HUDEP-2 (cell line): ENCODE data around the gene AFAP1L2.

Experiments used
- DNase-seq, 76 experiments: peaks; one replicate each; lab custom pipeline; 2025; ENCODE audit not compliant: unreplicated experiment in 76 of 76; lab: John Stamatoyannopoulos, UW

The AFAP1L2 gene

DNA sequence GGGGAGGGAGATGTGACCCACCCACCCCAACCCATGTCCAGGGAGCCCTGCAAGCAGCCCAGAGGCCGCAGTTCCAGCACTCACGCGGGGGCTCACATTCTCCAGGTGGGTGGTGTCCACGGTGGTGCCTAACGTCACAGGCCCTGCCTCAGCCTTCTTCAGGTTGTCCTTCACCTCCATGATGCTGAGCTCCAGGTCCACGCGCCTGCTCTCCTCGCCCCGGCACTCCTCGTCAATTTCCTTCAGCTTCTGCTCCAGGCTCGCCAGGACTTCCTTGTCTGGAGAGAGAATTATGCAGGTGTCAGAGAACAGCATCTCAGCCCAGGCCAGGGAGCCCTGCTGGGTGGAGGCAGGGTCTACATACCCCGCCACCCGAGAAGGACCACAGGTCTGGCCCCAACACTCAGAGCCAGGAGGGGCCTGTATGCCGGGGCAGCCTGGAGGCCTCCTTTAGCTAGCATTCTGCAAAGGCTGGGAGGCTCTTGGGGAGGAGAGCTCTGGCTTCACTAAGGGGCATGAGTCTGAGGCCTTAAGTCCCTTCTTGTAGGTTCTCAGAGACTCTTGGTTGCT lies 107.1 kb downstream of the AFAP1L2 start:
- DNase-seq = no peak

DNA sequence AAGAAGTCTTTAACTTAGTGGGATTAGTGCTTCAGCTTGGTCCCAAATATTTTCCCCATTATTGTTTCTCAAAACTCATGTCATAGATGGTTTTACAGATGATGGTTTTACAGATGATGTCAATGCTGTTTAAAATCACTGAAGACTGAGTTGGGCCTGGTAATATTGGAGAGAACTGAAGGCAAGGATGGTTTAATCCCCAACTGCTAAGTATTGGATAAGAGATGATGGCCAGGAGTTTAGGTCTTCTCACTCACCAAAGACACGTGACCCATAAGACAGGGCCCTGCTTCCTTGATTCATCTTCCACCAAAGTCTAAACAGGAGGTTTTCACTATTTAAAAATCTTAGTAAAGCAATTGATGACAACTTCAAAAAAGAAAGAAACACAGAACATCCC lies 108.9 kb downstream of the AFAP1L2 start:
- no peak for DNase-seq

DNA sequence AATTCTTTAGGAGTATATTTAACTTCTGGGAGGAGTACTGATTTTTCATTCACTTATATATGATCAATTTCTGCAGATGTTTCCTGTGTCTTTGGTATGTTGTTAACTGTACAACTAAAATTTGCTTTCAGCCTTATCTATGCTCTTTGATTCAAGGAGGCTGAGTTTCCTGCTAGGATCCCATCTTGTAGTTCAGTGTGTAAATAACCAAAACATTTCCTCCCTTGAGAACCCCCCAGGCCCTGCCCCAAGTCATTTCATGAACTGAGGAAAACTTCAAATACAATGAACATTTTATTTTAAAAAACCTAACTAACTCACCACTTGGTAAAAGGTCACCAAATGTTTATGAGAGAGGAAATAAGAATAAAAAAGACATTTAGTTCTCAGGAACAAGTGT lies 109.8 kb downstream of the AFAP1L2 start:
- no peak for DNase-seq

GRCh38 chr10:114293075-114293474 lies 111.2 kb downstream of the AFAP1L2 start:
- DNase-seq = no peak

GRCh38 chr10:114291516-114291915 lies 112.8 kb downstream of the AFAP1L2 start:
- DNase-seq = no peak

GRCh38 chr10:114291076-114291475 lies 113.2 kb downstream of the AFAP1L2 start:
- no peak for DNase-seq

- no peak for DNase-seq
Measured at GRCh38 chr10:114290038-114290437, 114.3 kb downstream of the AFAP1L2 start.

- no peak for DNase-seq
Measured at GRCh38 chr10:114289096-114289436, 115.2 kb downstream of the AFAP1L2 start.

- DNase-seq = no peak
Measured at GRCh38 chr10:114288424-114289095, 115.7 kb downstream of the AFAP1L2 start.

DNA sequence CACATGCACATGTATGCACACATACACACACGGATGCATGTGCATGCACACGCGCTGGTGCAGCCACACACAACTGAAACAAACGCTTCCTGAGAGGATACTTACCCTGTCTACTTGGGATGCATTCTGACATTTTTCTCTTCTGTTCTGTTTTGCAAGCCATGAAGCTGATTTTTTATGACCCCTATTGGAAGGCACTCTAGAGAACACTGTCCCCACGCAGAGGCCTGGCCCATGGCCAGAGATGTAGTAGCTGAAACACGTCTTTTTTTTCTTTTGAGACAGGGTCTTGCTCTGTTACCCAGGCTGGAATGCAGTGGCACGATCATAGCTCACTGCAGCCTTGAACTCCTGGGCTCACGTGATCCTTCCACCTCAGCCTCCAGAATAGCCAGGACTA lies 117.4 kb downstream of the AFAP1L2 start:
- DNase-seq = no peak

- DNase-seq = no peak
Measured at GRCh38 chr10:114285961-114286441, 118.3 kb downstream of the AFAP1L2 start.

- no peak for DNase-seq
Measured at GRCh38 chr10:114284346-114285071, 119.8 kb downstream of the AFAP1L2 start.

- DNase-seq = no peak
Measured at GRCh38 chr10:114283535-114284234, 120.6 kb downstream of the AFAP1L2 start.

DNA sequence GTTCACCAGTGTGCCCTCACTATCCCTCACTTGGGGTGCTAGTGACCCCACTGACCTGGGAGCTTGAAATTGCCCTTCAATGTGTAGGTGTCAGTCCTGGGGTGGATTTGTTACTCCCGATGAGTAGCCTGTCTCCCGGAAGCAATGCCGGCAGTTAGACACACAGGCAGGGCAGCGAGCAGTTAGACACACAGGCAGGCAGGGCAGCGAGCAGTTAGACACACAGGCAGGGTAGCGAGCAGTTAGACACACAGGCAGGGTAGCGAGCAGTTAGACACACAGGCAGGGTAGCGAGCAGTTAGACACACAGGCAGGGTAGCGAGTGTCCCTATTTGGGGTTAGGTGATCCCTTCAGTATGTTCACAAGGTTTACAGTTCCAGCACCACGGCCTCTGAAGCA lies 121.2 kb downstream of the AFAP1L2 start:
- no peak for DNase-seq

GRCh38 chr10:114282526-114282925 lies 121.8 kb downstream of the AFAP1L2 start:
- DNase-seq = no peak

GRCh38 chr10:114281461-114281860 lies 122.8 kb downstream of the AFAP1L2 start:
- DNase-seq = no peak

DNA sequence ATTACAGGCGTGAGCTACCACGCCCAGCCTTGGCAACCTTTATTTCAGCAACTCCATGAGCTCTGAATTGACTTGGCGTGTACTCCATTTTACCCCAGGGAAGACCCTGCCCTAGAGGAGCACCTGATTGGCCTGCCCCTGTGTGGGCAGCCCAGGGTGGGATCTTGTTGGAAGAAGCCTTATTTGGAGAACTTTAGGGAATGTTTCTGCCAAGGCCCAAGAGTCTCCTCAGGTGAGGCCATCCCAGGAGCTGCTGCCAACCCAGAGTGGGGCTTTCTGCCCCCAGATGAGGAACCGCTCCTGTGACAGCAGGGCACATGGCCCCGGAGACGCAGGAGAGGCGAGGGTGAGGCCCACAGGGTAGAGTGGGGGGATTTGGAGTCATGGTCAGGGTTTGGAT lies 123.3 kb downstream of the AFAP1L2 start:
- DNase-seq = no peak

- no peak for DNase-seq
Measured at GRCh38 chr10:114279901-114280644, 124.2 kb downstream of the AFAP1L2 start.

- no peak for DNase-seq
Measured at GRCh38 chr10:114279289-114279688, 125.0 kb downstream of the AFAP1L2 start.

- DNase-seq = no peak
Measured at GRCh38 chr10:114278884-114279191, 125.5 kb downstream of the AFAP1L2 start.
